Measurements from ENCODE around the gene TRIM46. TPM values are rescaled to one million over a fixed set of nuclear protein-coding genes. Genes with fewer than 3 reads are reported as not detected.

The TRIM46 gene
- 6.0 and 7.1 TPM in 2 replicates for total RNA-seq

GRCh38 chr1:155173478-155174323, at the start of gene TRIM46:
Gene TRIM46, plus strand, starts transcription at chr1:155173849. Its CDS starts 118 bp downstream, at chr1:155173967.

GRCh38 chr1:155127105-155127966, 46.3 kb upstream of the TRIM46 start, which contains the start of gene EFNA1:
Gene EFNA1, plus strand, starts transcription at chr1:155127876. Its CDS starts 102 bp downstream, at chr1:155127978.

GRCh38 chr1:155135415-155136028, 38.1 kb upstream of the TRIM46 start, which contains the start of gene SLC50A1:
Gene SLC50A1, plus strand, starts transcription at chr1:155135852. Its CDS starts 60 bp downstream, at chr1:155135912.

GRCh38 chr1:155139895-155140629, 33.6 kb upstream of the TRIM46 start, which contains the start of gene DPM3:
Gene DPM3, minus strand, starts transcription at chr1:155140531. Its CDS starts 291 bp downstream, at chr1:155140240.

GRCh38 chr1:155172732-155173477, 744 bp upstream of the TRIM46 start, which contains the start of gene KRTCAP2:
Gene KRTCAP2, minus strand, starts transcription at chr1:155173304. Its CDS starts 80 bp downstream, at chr1:155173224.

GRCh38 chr1:155207806-155208540, 34.3 kb downstream of the TRIM46 start, which contains the start of gene THBS3:
Gene THBS3, minus strand, starts transcription at chr1:155207897. Its CDS starts 21 bp downstream, at chr1:155207876.

GRCh38 chr1:155208541-155209311, 35.1 kb downstream of the TRIM46 start, which contains the start of gene MTX1:
Gene MTX1, plus strand, starts transcription at chr1:155208695. Its CDS starts 110 bp downstream, at chr1:155208805.

Other genes starting within 250 kb of the TRIM46 start
- gene PMVK, start 237.1 kb upstream of the TRIM46 start, total RNA-seq = 6.8 and 11.5 TPM in 2 replicates
- gene PBXIP1, start 217.8 kb upstream of the TRIM46 start, total RNA-seq = 70.5 and 109 TPM in 2 replicates
- 12.4 and 16.9 TPM in 2 replicates for gene PYGO2, start 212.1 kb upstream of the TRIM46 start, total RNA-seq
- 189 and 432 TPM in 2 replicates for gene SHC1, start 203.1 kb upstream of the TRIM46 start, total RNA-seq
- gene CKS1B, start 199.2 kb upstream of the TRIM46 start, total RNA-seq = 24.6 and 131 TPM in 2 replicates
- 15.9 and 24.8 TPM in 2 replicates for gene FLAD1, start 190.5 kb upstream of the TRIM46 start, total RNA-seq
- not detected in 2 replicates for gene LENEP, start 180.3 kb upstream of the TRIM46 start, total RNA-seq
- gene ZBTB7B, start 171.0 kb upstream of the TRIM46 start, total RNA-seq = 11.1 and 22.0 TPM in 2 replicates
- under 0.01 TPM in 1 of 2 replicates, not detected in the other for gene DCST2, start 140.1 kb upstream of the TRIM46 start, total RNA-seq
- gene DCST1, start 140.0 kb upstream of the TRIM46 start, total RNA-seq = not detected in 2 replicates
- gene ADAM15, start 122.5 kb upstream of the TRIM46 start, total RNA-seq = 61.1 and 134 TPM in 2 replicates
- gene EFNA4, start 110.1 kb upstream of the TRIM46 start, total RNA-seq = 2.5 and 4.3 TPM in 2 replicates
- gene EFNA3, start 95.0 kb upstream of the TRIM46 start, total RNA-seq = 0.29 and 1.3 TPM in 2 replicates
- 0.17 and 0.44 TPM in 2 replicates for gene EFNA1, start 46.0 kb upstream of the TRIM46 start, total RNA-seq
- 17.6 and 25.6 TPM in 2 replicates for gene SLC50A1, start 38.0 kb upstream of the TRIM46 start, total RNA-seq
- gene DPM3, start 33.3 kb upstream of the TRIM46 start, total RNA-seq = 24.6 and 27.6 TPM in 2 replicates
- 97.2 and 125 TPM in 2 replicates for gene KRTCAP2, start 545 bp upstream of the TRIM46 start, total RNA-seq
- gene THBS3, start 34.0 kb downstream of the TRIM46 start, total RNA-seq = 28.2 and 28.4 TPM in 2 replicates
- gene MTX1, start 34.8 kb downstream of the TRIM46 start, total RNA-seq = 44.3 and 56.6 TPM in 2 replicates
- 11.1 and 13.4 TPM in 2 replicates for gene ENTREP3, start 81.6 kb downstream of the TRIM46 start, total RNA-seq
- gene SCAMP3, start 88.5 kb downstream of the TRIM46 start, total RNA-seq = 37.7 and 53.1 TPM in 2 replicates
- gene CLK2, start 99.7 kb downstream of the TRIM46 start, total RNA-seq = 30.4 and 38.4 TPM in 2 replicates
- gene HCN3, start 103.6 kb downstream of the TRIM46 start, total RNA-seq = 0.87 and 0.99 TPM in 2 replicates
- gene PKLR, start 127.6 kb downstream of the TRIM46 start, total RNA-seq = under 0.01 TPM in 1 of 2 replicates, not detected in the other
- gene FDPS, start 135.0 kb downstream of the TRIM46 start, total RNA-seq = 136 and 347 TPM in 2 replicates
- 15.7 and 20.2 TPM in 2 replicates for gene RUSC1, start 147.0 kb downstream of the TRIM46 start, total RNA-seq

Measured in smooth muscle cell of trachea (primary cell).